Activated naive CD4-positive, alpha-beta T cell treated with anti-CD3 and anti-CD28 coated beads, Interleukin-2, amount 50 U/mL, for 72 hours (primary cell): ENCODE results near the gene FNDC3A. TPM values are rescaled to one million over a fixed set of nuclear protein-coding genes. Genes with fewer than 3 reads are reported as not detected.

Source experiments
- ATAC-seq, 2 donors: fragments of 150-1000 bp; cut with Tn5 transposase; 2 replicates each; pipeline ENCODE4 v1.10.0; 2021; ENCODE audit warnings: mild to moderate bottlenecking in 2 of 2, moderate library complexity in 2 of 2
- DNase-seq, 2 donors: peaks; one replicate each; pipeline ENCODE4 v3.0.0; 2021 to 2022; ENCODE audit warnings: low spot score in 2 of 2
- H3K27ac Mint-ChIP-seq, 2 donors: one replicate each; pipeline ENCODE4 v1.8.0; 2022; ENCODE audit warnings: mild to moderate bottlenecking in 2 of 2, mixed read lengths in 2 of 2
- H3K36me3 Mint-ChIP-seq, 2 donors: one replicate each; pipeline ENCODE4 v1.8.0; 2022; ENCODE audit warnings: mixed read lengths in 2 of 2
- H3K9me3 Mint-ChIP-seq, 2 donors: one replicate each; pipeline ENCODE4 v1.8.0; 2022; ENCODE audit warnings: mixed read lengths in 2 of 2
- total RNA-seq, 2 donors: library from RNA; stranded (reverse); gene quantifications; one replicate each; pipeline ENCODE4 v1.2.3, GENCODE V29; 2022

The FNDC3A gene
- total RNA-seq, 2 donors from 2014 or later: 24.5 to 25.3 TPM

GRCh38 chr13:49020328-49020727 lies 44.6 kb downstream of the FNDC3A start:
- Mint-ChIP-seq H3K36me3 (peaks cover 11 to 43% of the 10 kb centered on the region in 2 donors), H3K27ac (no peak overlapping the region)

GRCh38 chr13:49020940-49021553 lies 45.3 kb downstream of the FNDC3A start:
- H3K27ac Mint-ChIP-seq: peak overlapping the region in 1 of 2 donors; percentile 12
- peak in 1 of 2 donors; percentile 82 for ATAC-seq
- H3K36me3 Mint-ChIP-seq: peaks cover 11 to 46% of the 10 kb centered on the region in 2 donors
- peaks cover 0 to 4% of the 10 kb centered on the region in 2 donors for H3K9me3 Mint-ChIP-seq
- no peak for DNase-seq

More at GRCh38 chr13:49020328-49020727, 44.6 kb downstream of the FNDC3A start:
- no peak for DNase-seq
- H3K9me3 Mint-ChIP-seq: peaks cover 0 to 4% of the 10 kb centered on the region in 2 donors
- ATAC-seq: peak in 1 of 2 donors; percentile 51

GRCh38 chr13:49021953-49022352 lies 46.2 kb downstream of the FNDC3A start:
- no peak for DNase-seq
- H3K36me3 Mint-ChIP-seq: peaks cover 11 to 46% of the 10 kb centered on the region in 2 donors
- ATAC-seq: peak in 1 of 2 donors; percentile 22
- no peak overlapping the region for H3K27ac Mint-ChIP-seq
- H3K9me3 Mint-ChIP-seq: peaks cover 0 to 4% of the 10 kb centered on the region in 2 donors

GRCh38 chr13:49022472-49023144 lies 46.9 kb downstream of the FNDC3A start:
- H3K27ac Mint-ChIP-seq: no peak overlapping the region

GRCh38 chr13:49023431-49023830 lies 47.7 kb downstream of the FNDC3A start:
- ATAC-seq (no peak), DNase-seq (no peak)
- H3K9me3 Mint-ChIP-seq: peaks cover 0 to 11% of the 10 kb centered on the region in 2 donors
- H3K36me3 Mint-ChIP-seq: peaks cover 15 to 43% of the 10 kb centered on the region in 2 donors
- H3K27ac Mint-ChIP-seq: no peak overlapping the region

More at GRCh38 chr13:49022472-49023144, 46.9 kb downstream of the FNDC3A start:
- peaks cover 0 to 9% of the 10 kb centered on the region in 2 donors for H3K9me3 Mint-ChIP-seq
- peak in 1 of 2 donors; percentile 30 for ATAC-seq
- H3K36me3 Mint-ChIP-seq: peaks cover 10 to 40% of the 10 kb centered on the region in 2 donors
- no peak for DNase-seq

- H3K36me3 Mint-ChIP-seq: peaks cover 11 to 37% of the 10 kb centered on the region in 2 donors
- ATAC-seq: no peak
- no peak for DNase-seq
- H3K9me3 Mint-ChIP-seq: peaks cover 0 to 7% of the 10 kb centered on the region in 2 donors
- H3K27ac Mint-ChIP-seq: no peak overlapping the region
These were observed 51.1 kb downstream of the FNDC3A start for GRCh38 chr13:49026851-49027250.

- no peak overlapping the region for H3K27ac Mint-ChIP-seq
- ATAC-seq (peak in 1 of 2 donors; percentile 84), DNase-seq (no peak)
- H3K36me3 Mint-ChIP-seq: peaks cover 11 to 23% of the 10 kb centered on the region in 2 donors
- H3K9me3 Mint-ChIP-seq: peaks cover 0 to 7% of the 10 kb centered on the region in 2 donors
These were observed 53.9 kb downstream of the FNDC3A start for GRCh38 chr13:49029570-49029969.

GRCh38 chr13:49030213-49030612 lies 54.5 kb downstream of the FNDC3A start:
- peaks cover 11 to 23% of the 10 kb centered on the region in 2 donors for H3K36me3 Mint-ChIP-seq
- no peak for DNase-seq
- H3K27ac Mint-ChIP-seq: no peak overlapping the region
- no peak for ATAC-seq
- H3K9me3 Mint-ChIP-seq: peaks cover 0 to 7% of the 10 kb centered on the region in 2 donors

GRCh38 chr13:49040872-49041271 lies 65.2 kb downstream of the FNDC3A start:
- Mint-ChIP-seq H3K9me3 (no peaks in the 10 kb centered on the region), H3K36me3 (peaks cover 0 to 7% of the 10 kb centered on the region in 2 donors), H3K27ac (no peak overlapping the region)
- ATAC-seq (no peak), DNase-seq (no peak)

GRCh38 chr13:49042476-49042875 lies 66.8 kb downstream of the FNDC3A start:
- Mint-ChIP-seq H3K9me3 (no peaks in the 10 kb centered on the region), H3K27ac (no peak overlapping the region), H3K36me3 (peaks cover 0 to 7% of the 10 kb centered on the region in 2 donors)
- DNase-seq: no peak
- no peak for ATAC-seq

GRCh38 chr13:49044008-49044407 lies 68.3 kb downstream of the FNDC3A start:
- peaks cover 9 to 16% of the 10 kb centered on the region in 2 donors for H3K36me3 Mint-ChIP-seq
- no peak overlapping the region for H3K27ac Mint-ChIP-seq
- DNase-seq: no peak
- peaks cover 0 to 10% of the 10 kb centered on the region in 2 donors for H3K9me3 Mint-ChIP-seq
- peak; percentile 47 to 66 for ATAC-seq

- Mint-ChIP-seq H3K27ac (no peak overlapping the region), H3K9me3 (peaks cover 0 to 16% of the 10 kb centered on the region in 2 donors), H3K36me3 (peaks cover 12 to 24% of the 10 kb centered on the region in 2 donors)
- ATAC-seq (no peak), DNase-seq (no peak)
These were observed 69.1 kb downstream of the FNDC3A start for GRCh38 chr13:49044836-49045235.

GRCh38 chr13:49046002-49046401 lies 70.3 kb downstream of the FNDC3A start:
- H3K9me3 Mint-ChIP-seq: peaks cover 0 to 16% of the 10 kb centered on the region in 2 donors
- ATAC-seq (no peak), DNase-seq (no peak)
- peaks cover 24 to 35% of the 10 kb centered on the region in 2 donors for H3K36me3 Mint-ChIP-seq
- no peak overlapping the region for H3K27ac Mint-ChIP-seq

- DNase-seq (no peak), ATAC-seq (no peak)
- Mint-ChIP-seq H3K9me3 (peaks cover 0 to 16% of the 10 kb centered on the region in 2 donors), H3K36me3 (peaks cover 25 to 40% of the 10 kb centered on the region in 2 donors), H3K27ac (no peak overlapping the region)
These were observed 70.8 kb downstream of the FNDC3A start for GRCh38 chr13:49046519-49046918.

- Mint-ChIP-seq H3K36me3 (peaks cover 26 to 44% of the 10 kb centered on the region in 2 donors), H3K9me3 (peaks cover 0 to 16% of the 10 kb centered on the region in 2 donors), H3K27ac (peak overlapping the region in 1 of 2 donors; percentile 17)
- ATAC-seq (no peak), DNase-seq (no peak)
These were observed 77.1 kb downstream of the FNDC3A start for GRCh38 chr13:49052813-49053212.

- peaks cover 0 to 13% of the 10 kb centered on the region in 2 donors for H3K9me3 Mint-ChIP-seq
- peaks cover 27 to 47% of the 10 kb centered on the region in 2 donors for H3K36me3 Mint-ChIP-seq
- DNase-seq (no peak), ATAC-seq (no peak)
- H3K27ac Mint-ChIP-seq: no peak overlapping the region
These were observed 77.5 kb downstream of the FNDC3A start for GRCh38 chr13:49053215-49053614.

- DNase-seq (no peak), ATAC-seq (no peak)
- H3K9me3 Mint-ChIP-seq: peaks cover 0 to 6% of the 10 kb centered on the region in 2 donors
- H3K36me3 Mint-ChIP-seq: peaks cover 21 to 43% of the 10 kb centered on the region in 2 donors
- H3K27ac Mint-ChIP-seq: no peak overlapping the region
These were observed 78.2 kb downstream of the FNDC3A start for GRCh38 chr13:49053906-49054305.
